Measurements from ENCODE around the gene FAM120B.
"Not testable (repeated sequence)": the region's sequence is repeated elsewhere in the genome, so short reads cannot be mapped to it uniquely, and the experiment has no call there.

FAM120B gene

GRCh38 chr6:170394980-170395379, 88.4 kb downstream of the FAM120B start:
- no peak for DNase-seq

DNA sequence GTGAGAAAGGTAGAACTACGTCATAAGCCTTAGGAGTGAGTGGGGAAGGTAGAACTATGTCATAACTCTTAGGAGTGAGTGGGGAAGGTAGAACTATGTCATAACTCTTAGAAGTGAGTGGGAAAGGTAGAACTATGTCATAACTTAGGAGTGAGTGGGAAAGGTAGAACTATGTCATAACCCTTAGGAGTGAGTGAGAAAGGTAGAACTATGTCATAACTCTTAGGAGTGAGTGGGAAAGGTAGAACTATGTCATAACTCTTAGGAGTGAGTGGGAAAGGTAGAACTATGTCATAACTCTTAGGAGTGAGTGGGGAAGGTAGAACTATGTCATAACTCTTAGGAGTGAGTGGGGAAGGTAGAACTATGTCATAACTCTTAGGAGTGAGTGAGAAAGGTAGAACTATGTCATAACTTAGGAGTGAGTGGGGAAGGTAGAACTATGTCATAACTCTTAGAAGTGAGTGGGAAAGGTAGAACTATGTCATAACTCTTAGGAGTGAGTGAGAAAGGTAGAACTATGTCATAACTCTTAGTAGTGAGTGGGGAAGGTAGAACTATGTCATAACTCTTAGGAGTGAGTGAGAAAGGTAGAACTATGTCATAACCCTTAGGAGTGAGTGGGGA, 92.3 kb downstream of the FAM120B start:
- not testable (repeated sequence) for DNase-seq

DNA sequence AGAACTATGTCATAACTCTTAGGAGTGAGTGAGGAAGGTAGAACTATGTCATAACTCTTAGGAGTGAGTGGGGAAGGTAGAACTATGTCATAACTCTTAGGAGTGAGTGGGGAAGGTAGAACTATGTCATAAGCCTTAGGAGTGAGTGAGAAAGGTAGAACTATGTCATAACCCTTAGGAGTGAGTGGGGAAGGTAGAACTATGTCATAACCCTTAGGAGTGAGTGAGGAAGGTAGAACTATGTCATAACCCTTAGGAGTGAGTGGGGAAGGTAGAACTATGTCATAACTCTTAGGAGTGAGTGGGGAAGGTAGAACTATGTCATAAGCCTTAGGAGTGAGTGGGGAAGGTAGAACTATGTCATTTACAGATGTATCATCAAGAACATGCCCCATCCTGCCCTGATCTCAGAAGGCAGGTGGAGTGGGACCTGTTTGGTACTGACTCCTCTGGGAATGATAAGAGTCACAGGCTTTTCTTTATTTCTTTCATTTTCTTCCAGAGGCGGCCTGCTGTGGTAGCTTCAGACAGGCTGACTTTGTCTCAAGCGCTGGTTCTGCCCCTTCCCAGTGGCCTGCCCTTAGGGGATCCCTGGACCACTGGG, 93.5 kb downstream of the FAM120B start:
- DNase-seq, result not testable (repeated sequence)

DNA sequence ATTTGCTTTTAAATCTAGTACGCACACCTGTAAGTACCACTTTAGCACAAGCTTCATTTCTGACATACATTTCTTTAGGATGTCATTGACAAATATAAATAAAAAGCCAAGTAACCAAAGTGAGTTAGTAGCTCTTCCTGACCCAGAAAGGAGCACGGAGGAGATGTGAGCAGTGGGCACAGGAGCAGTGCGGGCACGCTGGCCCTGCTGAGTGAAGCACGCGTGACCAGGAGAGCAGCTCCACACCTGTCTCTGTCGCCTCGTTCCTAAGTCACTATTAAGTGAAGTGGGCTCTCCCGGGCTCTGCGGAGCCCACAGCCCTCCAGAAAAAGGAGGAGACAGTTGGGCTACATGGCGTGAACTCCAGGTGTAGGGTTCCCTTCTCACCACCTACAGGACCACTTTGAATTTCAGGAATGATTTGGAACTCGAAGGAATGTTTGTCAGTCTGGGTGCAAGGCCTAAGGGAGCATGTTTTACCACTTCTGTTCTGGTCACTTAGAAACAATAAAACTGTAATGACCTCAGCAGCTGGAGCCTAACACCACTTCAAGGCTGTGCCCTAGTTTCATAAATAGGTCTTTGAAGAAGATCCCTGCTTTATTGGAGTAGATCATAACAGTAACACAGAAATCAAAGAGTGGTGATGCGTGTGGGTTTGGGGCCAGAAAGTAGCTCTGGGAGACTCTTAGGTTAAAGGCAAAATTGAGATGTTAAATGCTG, 95.9 kb downstream of the FAM120B start:
- no peak for DNase-seq

DNA sequence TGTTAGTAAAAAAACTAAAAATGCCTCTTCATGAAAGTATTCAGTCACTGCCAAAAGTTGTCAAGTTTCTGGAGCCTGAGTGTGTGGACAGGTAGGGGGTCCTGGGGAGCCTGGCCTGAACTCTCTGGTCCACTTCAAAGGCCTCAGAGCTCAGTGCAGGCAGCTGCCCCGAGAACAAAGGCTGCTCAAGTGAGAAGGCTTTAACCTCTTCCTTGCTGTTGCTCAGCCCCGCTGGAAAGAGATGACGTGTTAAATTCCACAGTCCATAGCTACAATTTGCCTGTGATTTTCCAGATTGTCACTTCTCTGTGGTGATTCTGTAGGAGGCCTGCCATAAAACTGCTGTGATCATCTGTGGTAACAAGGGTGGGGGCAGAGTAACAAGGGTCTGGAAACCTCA, 96.9 kb downstream of the FAM120B start:
- DNase-seq, result no peak

DNA sequence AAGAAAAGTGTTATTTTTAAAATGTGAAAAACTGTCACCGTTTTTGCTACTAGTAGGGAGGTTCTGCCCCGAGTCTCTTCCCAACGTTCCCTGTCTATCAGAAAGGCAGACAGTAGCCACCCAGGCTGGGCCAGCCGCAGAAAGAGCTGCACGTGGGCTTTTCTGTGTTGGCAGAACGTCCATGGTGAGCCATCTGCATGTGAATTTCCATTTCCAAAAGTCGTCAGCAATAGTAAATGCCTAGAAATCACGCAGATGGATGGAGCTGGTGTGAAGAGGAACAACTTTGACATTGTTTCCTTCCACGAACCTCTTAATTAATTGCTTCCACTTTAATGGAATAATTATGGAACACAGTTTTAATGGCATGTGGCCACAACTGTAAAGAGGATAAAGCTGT, 97.5 kb downstream of the FAM120B start:
- no peak for DNase-seq

DNA sequence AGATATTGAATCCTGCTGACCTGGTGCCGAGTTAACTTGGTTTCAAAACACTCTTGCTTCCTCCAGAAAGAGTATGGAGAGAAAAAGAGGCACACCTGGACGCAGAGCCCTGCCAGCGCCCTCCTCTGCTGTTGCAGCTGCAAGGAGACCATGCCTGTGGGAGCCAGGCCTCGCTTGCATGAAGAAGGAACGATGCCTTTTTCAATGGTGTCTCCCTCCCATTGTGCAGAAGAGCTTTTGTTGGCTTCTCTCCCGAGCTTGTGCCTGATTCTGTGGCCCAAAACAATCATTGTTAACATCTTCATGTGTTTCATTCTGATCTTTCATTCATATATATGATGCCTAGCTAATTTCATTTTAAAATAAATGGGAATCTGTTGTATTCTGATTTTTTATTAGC, 98.1 kb downstream of the FAM120B start:
- DNase-seq, result no peak

DNA sequence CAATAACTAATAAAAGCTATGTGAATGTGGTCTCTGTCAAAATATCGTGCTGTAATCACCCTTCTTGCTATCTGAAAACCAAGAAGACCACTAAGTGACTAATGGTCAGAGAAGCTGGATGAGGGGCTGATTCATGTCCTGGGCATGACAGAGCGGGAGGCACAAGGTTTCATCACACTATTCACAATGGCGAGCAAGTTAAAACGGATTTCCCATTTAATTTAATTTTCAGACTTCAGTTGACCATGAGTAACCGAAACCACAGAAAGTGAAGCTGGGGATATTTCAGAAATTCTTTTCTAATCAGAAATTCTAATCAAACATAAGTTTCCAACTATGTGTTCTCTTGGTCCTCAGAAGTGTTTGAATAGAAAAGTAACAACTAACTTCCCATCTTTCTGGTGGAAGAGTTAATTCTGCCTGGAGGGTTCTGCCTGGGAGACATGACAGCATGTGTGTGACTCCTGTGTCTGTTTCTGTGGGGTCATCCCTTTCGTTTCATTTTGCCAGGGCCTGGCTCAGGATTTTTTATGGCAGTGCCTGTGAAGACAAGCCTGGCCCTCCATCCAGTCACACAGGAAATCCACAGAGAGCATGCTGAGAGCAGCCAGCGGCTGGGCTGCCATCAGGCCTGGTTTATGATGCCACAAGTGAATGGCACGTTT, 98.9 kb downstream of the FAM120B start:
- DNase-seq, result no peak

DNA sequence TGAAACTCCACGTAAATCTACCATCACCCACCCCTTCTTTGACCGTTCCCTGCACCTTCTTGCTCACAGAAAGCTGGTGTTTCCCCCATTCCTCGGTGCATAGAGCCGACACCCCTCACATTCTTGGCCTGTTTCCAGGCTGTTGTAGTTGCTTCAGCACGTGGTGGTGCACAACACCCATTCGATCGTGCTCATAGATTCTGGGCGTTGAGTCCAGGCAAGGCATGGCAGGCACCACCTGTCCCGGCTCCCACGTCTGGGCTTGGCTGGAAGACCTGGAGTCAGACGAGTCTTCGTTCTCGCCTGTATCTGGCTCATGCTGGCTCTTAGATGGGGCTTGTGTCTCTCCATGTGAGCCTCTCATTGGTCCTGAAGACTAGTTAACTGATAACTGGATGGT, 100.6 kb downstream of the FAM120B start:
- no peak for DNase-seq

- DNase-seq, result no peak
These were observed 101.4 kb downstream of the FAM120B start for GRCh38 chr6:170407932-170408331.

GRCh38 chr6:170409746-170410145, 103.2 kb downstream of the FAM120B start:
- not testable (repeated sequence) for DNase-seq

- no peak for DNase-seq
These were observed 103.7 kb downstream of the FAM120B start for GRCh38 chr6:170410241-170410640.

DNA sequence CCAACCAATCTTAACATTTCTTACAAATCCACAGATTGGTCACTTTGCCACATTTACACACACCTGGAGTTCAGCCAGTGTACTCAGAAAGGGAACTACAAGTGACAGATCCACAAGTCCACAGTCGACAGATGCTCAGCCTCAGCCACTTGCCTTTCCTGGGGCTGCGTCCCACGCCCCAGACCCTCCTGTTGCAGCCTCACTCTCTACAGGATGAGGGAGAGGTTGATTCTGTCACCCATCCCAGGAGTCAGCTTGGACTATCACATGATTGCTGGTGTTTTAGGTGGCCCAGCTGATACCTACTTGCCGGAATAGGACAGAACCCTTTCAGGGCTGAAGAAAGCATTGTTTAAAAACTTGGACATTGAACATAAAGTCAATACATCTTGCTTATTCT, 108.8 kb downstream of the FAM120B start:
- no peak for DNase-seq

DNA sequence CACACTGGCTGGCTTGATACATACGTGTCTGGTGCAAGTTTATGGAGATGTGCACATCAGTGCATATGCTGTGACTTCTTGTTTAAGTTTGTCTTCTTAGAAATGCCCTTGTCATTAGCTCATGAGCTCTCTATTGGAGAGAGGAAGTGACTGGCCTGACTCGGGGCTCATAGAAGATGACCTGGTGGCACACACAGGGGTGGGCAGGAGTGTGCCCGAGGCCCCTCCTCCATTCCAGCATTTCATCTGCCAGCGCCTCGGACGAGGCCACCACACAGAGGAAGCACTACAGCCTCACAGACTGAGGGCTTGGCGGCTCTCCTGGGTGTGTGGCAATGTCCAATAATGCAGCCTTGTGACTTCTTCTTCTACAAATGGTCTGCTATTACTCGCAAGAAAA, 109.7 kb downstream of the FAM120B start:
- DNase-seq, result no peak

GRCh38 chr6:170416959-170417606, 110.5 kb downstream of the FAM120B start:
- no peak for DNase-seq

GRCh38 chr6:170417881-170418280, 111.3 kb downstream of the FAM120B start:
- no peak for DNase-seq

- DNase-seq, result no peak
These were observed 113.7 kb downstream of the FAM120B start for GRCh38 chr6:170420283-170420682.

- DNase-seq, result no peak
These were observed 114.5 kb downstream of the FAM120B start for GRCh38 chr6:170420791-170421776.

DNA sequence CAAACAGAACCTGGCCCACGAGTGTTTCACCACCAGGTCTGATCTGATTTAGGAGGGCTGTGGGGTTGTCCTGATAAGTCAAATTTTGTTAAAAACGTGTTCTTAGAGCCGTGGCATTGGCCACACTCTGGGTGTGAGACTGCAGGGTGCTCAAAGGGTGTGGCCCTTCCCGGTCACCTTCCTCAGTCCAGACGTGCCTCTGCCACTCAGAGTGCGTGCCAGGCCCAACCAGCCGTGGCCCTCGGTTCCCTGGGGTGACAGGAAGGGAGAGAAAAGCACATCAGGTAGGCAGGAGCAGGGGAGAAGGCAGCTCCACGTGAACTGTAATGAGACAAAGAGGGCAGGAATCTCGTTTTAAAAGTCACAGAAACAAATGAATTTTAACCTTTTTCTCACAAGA, 115.4 kb downstream of the FAM120B start:
- no peak for DNase-seq

GRCh38 chr6:170423030-170423429, 116.5 kb downstream of the FAM120B start:
- no peak for DNase-seq

DNA sequence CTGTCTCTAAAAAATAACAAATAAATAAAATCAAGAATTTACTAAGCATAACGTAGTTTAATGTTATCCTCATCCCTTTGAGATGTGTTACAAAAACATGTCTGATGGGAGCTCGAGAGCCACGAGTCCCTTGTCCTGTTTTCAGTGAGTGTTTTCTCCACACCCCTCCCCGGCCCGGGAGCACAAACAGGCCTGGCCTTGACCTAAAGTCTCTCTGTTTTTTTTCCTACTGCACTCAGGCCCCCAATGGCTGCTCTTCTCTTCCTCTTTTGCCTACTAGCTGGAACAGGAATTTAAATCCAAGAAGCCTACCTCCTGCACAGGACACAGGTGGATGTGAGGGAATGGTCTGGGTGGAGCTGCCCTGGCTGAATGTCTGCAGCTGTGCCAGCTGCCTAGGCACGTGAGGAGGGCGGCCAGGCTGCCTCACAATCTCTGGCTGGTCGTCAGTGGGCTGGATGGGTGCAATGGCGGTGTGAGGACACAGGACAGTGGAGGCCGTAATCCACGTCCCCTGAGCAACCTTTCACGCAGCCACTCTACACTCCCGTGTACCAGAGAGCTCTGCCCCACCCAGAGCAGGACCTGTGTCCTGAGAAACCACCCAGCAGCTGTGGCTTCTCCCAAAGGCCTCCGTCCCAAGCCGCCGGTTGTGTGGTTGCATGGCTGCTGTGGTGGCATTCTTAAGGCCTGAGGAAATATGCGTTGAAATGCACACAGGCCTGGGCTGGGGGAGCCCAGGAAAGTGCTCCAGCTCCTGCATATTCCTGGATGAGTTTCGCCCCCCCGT, 117.5 kb downstream of the FAM120B start:
- DNase-seq, result no peak

Measured in CD4-positive, alpha-beta T cell treated with Interleukin-17A for 4 hours (primary cell).